Natural killer cell (primary cell): ENCODE measurements around the gene ZNF175. TPM values are rescaled to one million over a fixed set of nuclear protein-coding genes. Genes with fewer than 3 reads are reported as not detected.

ENCODE experiments used
- ATAC-seq, 3 donors: fragments of 150-1000 bp in 2 of 3; fragments of 200-7000 bp in 1 of 3; cut with Tn5 transposase; 1 replicate in 1 of 3; 2 replicates in 2 of 3; pipeline ENCODE4 v1.10.0; 2021; ENCODE audit warnings: mild to moderate bottlenecking in 2 of 3, moderate library complexity in 2 of 3
- DNase-seq, 2 donors: peaks; one replicate each; pipeline versions ENCODE4 v3.0.0 to v3.0.0-alpha.2; 2013 to 2021; ENCODE audit warnings: mixed read lengths in 1 of 2
- H3K27ac ChIP-seq: one replicate; pipeline ENCODE4 v1.5.1; 2013; ENCODE audit warnings: mild to moderate bottlenecking, low read length
- H3K27me3 ChIP-seq: one replicate; pipeline ENCODE4 v1.6.1; 2013; ENCODE audit warnings: low read length; ENCODE audit not compliant: control insufficient read depth, insufficient read depth
- H3K36me3 ChIP-seq: one replicate; pipeline ENCODE4 v1.6.1; 2013; ENCODE audit warnings: low read length; ENCODE audit not compliant: control insufficient read depth, insufficient read depth
- H3K4me1 ChIP-seq: one replicate; pipeline ENCODE4 v1.6.1; 2013; ENCODE audit warnings: low read length; ENCODE audit not compliant: control insufficient read depth, insufficient read depth
- H3K4me3 ChIP-seq: one replicate; pipeline ENCODE4 v1.5.1; 2013; ENCODE audit warnings: low read length
- H3K9me3 ChIP-seq: one replicate; pipeline ENCODE4 v1.6.1; 2013; ENCODE audit warnings: low read length; ENCODE audit not compliant: control insufficient read depth, insufficient read depth
- H3K27ac Mint-ChIP-seq, 2 donors: one replicate each; pipeline ENCODE4 v1.8.0; 2022; ENCODE audit warnings: mild to moderate bottlenecking in 2 of 2, mixed read lengths in 2 of 2, moderate library complexity in 1 of 2
- H3K27me3 Mint-ChIP-seq, 2 donors: one replicate each; pipeline ENCODE4 v1.8.0; 2022; ENCODE audit warnings: low read depth in 2 of 2, mixed read lengths in 2 of 2
- H3K36me3 Mint-ChIP-seq: one replicate; pipeline ENCODE4 v1.8.0; 2022; ENCODE audit warnings: mixed read lengths
- H3K4me1 Mint-ChIP-seq, 2 donors: one replicate each; pipeline ENCODE4 v1.8.0; 2022; ENCODE audit warnings: mixed read lengths in 2 of 2
- H3K4me3 Mint-ChIP-seq: one replicate; pipeline ENCODE4 v1.8.0; 2022; ENCODE audit warnings: mild to moderate bottlenecking, moderate library complexity, mixed read lengths
- H3K9me3 Mint-ChIP-seq, 2 donors: one replicate each; pipeline ENCODE4 v1.8.0; 2022; ENCODE audit warnings: mixed read lengths in 2 of 2
- CTCF ChIP-seq: fragments of 200-600 bp; IDR thresholded peaks from one replicate; pipeline ENCODE4 v1.8.0; 2022; ENCODE audit warnings: antibody characterized with exemption
- WGBS: methylation state at CpG from one replicate; pipeline ENCODE4 v1.1.7; 2013; ENCODE audit warnings: missing lambda C conversion rate; ENCODE audit not compliant: insufficient coverage; 5-methylcytosine and 5-hydroxymethylcytosine counted together
- intact Hi-C: fragments of 100-400 bp; cut with micrococcal nuclease; formaldehyde crosslinking; loops from one replicate; pipeline ENCODE4 v1.14.2; 2022
- total RNA-seq, 4 donors: library from RNA; stranded (reverse); fragments of 120-200 nt in 1 of 4; gene quantifications; one replicate each; pipeline versions ENCODE4 v1.2.3 to v1.2.4, GENCODE V29; 2013 to 2022

Gene ZNF175
- total RNA-seq, 3 donors from 2014 or later (not counting 1 experiment from before 2014, with no cell fraction given) = 3.4 to 4.8 (median 4.0) TPM

- H3K36me3 Mint-ChIP-seq = no peaks in the 10 kb centered on the region
Observed at GRCh38 chr19:51524666-51525264, 46.3 kb upstream of the ZNF175 start.

GRCh38 chr19:51525651-51526050 lies 45.4 kb upstream of the ZNF175 start:
- Mint-ChIP-seq H3K27ac (no peak overlapping the region), H3K4me3 (no peak overlapping the region), H3K4me1 (no peaks in the 10 kb centered on the region), H3K9me3 (no peaks in the 10 kb centered on the region), H3K27me3 (peaks cover 11 to 26% of the 10 kb centered on the region in 2 donors), H3K36me3 (no peaks in the 10 kb centered on the region)
- H3K36me3 ChIP-seq = no peaks in the 10 kb centered on the region
- H3K4me1 ChIP-seq = no peaks in the 10 kb centered on the region
- intact Hi-C loops = no loop called here
- H3K27me3 ChIP-seq = no peaks in the 10 kb centered on the region
- WGBS = 56% methylated on average over 4 of the region's 4 CpGs
- no peak for TF ChIP-seq CTCF
- H3K27ac ChIP-seq = no peak overlapping the region
- DNase-seq (no peak), ATAC-seq (no peak)
- H3K4me3 ChIP-seq = no peak overlapping the region
- H3K9me3 ChIP-seq = no peaks in the 10 kb centered on the region

More at GRCh38 chr19:51524666-51525264, 46.3 kb upstream of the ZNF175 start:
- H3K4me1 ChIP-seq = no peaks in the 10 kb centered on the region
- no peaks in the 10 kb centered on the region for H3K36me3 ChIP-seq
- no peaks in the 10 kb centered on the region for H3K4me1 Mint-ChIP-seq
- no peak overlapping the region for H3K27ac Mint-ChIP-seq
- DNase-seq = no peak
- H3K9me3 Mint-ChIP-seq = no peaks in the 10 kb centered on the region
- H3K4me3 ChIP-seq = no peak overlapping the region
- H3K27ac ChIP-seq = no peak overlapping the region
- H3K4me3 Mint-ChIP-seq = no peak overlapping the region
- WGBS = 85% methylated on average over 8 of the region's 8 CpGs
- H3K9me3 ChIP-seq = no peaks in the 10 kb centered on the region
- no peak for ATAC-seq
- no peak for TF ChIP-seq CTCF
- no peaks in the 10 kb centered on the region for H3K27me3 ChIP-seq
- intact Hi-C loops = no loop called here
- H3K27me3 Mint-ChIP-seq = peaks cover 11 to 26% of the 10 kb centered on the region in 2 donors

- Mint-ChIP-seq H3K36me3 (no peaks in the 10 kb centered on the region), H3K9me3 (no peaks in the 10 kb centered on the region), H3K4me1 (peaks cover 6 to 17% of the 10 kb centered on the region in 2 donors), H3K27ac (no peak overlapping the region), H3K27me3 (peaks cover 10 to 20% of the 10 kb centered on the region in 2 donors), H3K4me3 (no peak overlapping the region)
- Histone ChIP-seq H3K4me3 (no peak overlapping the region), H3K4me1 (peaks cover 14% of the 10 kb centered on the region), H3K9me3 (no peaks in the 10 kb centered on the region), H3K27me3 (no peaks in the 10 kb centered on the region), H3K27ac (no peak overlapping the region), H3K36me3 (no peaks in the 10 kb centered on the region)
- DNase-seq = no peak
- intact Hi-C loops = no loop called here
- 83% methylated on average over 2 of the region's 2 CpGs for WGBS
- ATAC-seq = no peak
- TF ChIP-seq CTCF = no peak
Observed at GRCh38 chr19:51529301-51529700, 41.8 kb upstream of the ZNF175 start.

GRCh38 chr19:51530616-51531015 lies 40.5 kb upstream of the ZNF175 start:
- ATAC-seq (no peak), DNase-seq (no peak)
- intact Hi-C loops = no loop called here
- Mint-ChIP-seq H3K36me3 (no peaks in the 10 kb centered on the region), H3K9me3 (no peaks in the 10 kb centered on the region), H3K4me3 (no peak overlapping the region), H3K27me3 (peaks cover 10 to 31% of the 10 kb centered on the region in 2 donors), H3K27ac (no peak overlapping the region), H3K4me1 (peaks cover 6 to 17% of the 10 kb centered on the region in 2 donors)
- H3K4me3 ChIP-seq = peak overlapping the region; percentile 31
- no peaks in the 10 kb centered on the region for H3K27me3 ChIP-seq
- no peak for TF ChIP-seq CTCF
- no peak overlapping the region for H3K27ac ChIP-seq
- peaks cover 14% of the 10 kb centered on the region for H3K4me1 ChIP-seq
- H3K9me3 ChIP-seq = no peaks in the 10 kb centered on the region
- no peaks in the 10 kb centered on the region for H3K36me3 ChIP-seq
- WGBS = 85% methylated on average over 8 of the region's 8 CpGs
